GM11168 (cell line): ENCODE data around the gene NSD1.
"Not testable (repeated sequence)": the region's sequence is repeated elsewhere in the genome, so short reads cannot be mapped to it uniquely, and the experiment has no call there.

Experiments used
- in situ Hi-C: fragments of 300-500 bp; cut with MboI; formaldehyde crosslinking; loops from one replicate; pipeline ENCODE4 v1.12.0; 2022; ENCODE audit warnings: low sequenced_read_pairs; ENCODE audit not compliant: unreplicated experiment

The NSD1 gene

DNA sequence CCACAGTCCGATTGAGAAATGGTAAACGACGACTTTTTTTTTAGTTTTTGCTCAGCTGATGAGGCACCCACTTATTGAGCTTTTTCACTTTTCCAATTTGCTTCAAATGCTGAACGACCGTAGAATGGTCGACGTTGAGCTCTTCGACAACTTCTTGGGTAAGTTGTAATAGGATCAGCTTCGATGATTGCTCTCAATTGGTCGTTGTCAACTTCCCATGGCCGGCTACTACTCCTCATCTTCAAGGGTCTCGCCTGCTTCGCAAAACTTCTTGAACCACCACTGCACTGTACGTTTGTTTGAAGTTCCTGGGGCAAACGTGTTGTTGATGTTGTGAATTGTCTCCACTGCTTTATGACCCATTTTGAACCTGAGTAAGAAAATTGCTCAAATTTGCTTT, 35.7 kb downstream of the NSD1 start:
- in situ Hi-C loops = no loop called here

DNA sequence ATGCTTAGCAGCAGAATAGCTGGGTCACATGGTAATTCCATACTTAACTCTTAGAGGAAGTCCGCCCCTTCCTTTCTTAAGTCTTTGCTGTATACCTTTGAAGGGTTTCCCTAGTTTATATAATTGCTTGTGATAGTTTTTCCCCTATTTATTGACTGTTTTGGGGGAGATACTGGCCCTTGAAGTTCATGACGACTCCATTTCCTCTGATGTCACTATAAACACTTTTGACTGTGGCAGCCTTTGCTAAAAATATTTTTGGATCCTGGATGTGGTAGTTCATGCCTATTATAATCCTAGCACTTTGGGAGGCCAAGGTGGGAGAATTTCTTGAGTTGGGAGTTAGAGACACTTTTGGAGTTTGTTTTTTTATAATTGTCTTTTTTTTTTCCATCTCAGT, 38.4 kb downstream of the NSD1 start:
- in situ Hi-C loops = no loop called here

DNA sequence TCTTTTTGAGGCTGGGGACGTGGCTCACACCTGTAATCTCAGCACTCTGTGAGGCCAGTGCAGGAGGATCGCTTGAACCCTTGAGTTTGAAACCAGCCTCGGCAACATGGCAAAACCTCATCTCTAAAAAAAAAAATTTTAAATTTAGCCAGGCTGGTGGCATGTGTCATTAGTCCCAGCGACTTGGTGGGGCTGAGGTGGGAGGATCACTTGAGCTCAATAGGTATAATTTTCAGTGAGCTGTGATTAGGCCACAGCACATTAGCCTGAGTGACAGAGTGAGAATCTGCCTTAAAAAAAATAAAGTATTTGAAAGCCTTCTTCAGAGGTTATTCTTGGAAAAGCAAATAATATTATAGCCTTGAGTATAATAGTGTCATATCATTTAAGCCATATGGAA, 41.8 kb downstream of the NSD1 start:
- in situ Hi-C loops = no loop called here

DNA sequence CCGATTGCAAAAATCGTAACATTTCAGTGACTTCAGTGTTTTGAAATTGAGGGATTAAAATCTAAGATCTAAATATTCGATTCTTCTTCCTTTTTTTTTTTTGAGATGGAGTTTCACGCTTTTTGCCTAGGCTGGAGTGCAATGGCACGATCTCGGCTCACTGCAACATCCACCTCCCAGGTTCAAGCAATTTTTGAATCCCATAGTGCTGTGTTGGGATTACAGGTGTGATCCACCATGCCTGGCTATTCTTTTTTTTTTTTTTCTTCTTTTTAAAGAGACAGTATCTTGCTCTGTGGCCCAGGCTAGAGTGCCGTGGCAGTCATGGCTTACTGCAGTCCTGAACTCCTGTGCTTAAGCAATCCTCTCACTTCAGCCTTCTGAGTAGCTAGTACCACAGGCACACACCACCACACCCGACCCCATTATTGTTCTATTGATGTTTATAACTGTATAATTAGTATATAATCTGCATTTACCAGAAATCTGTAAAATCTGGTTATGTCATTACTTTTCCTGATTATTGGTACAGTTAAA, 42.7 kb downstream of the NSD1 start:
- in situ Hi-C loops = no loop called here

DNA sequence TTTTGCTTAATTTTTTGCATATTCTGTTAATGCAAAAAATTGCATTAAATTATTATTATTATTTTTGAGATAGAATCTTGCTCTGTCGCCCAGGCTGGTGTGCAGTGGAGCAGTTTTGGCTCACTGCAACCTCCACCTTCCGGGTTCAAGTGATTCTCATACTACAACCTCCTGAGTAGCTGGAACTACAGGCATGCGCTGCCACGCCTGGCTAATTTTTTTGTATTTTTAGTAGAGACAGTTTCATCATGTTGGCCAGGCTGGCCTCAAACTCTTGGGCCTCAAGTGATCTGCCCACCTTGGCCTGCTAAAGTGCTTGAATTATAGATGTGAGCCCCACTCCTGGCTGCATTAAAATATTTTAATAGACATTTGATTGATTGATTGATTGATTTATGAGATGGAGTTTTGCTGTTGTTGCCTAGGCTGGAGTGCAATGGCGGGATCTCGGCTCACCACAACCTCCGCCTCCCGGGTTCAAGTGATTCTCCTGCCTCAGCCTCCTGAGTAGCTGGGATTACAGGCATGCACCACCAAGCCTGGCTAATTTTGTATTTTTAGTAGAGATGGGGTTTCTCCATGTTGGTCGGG, 44.4 kb downstream of the NSD1 start:
- in situ Hi-C loops = not testable (repeated sequence)

DNA sequence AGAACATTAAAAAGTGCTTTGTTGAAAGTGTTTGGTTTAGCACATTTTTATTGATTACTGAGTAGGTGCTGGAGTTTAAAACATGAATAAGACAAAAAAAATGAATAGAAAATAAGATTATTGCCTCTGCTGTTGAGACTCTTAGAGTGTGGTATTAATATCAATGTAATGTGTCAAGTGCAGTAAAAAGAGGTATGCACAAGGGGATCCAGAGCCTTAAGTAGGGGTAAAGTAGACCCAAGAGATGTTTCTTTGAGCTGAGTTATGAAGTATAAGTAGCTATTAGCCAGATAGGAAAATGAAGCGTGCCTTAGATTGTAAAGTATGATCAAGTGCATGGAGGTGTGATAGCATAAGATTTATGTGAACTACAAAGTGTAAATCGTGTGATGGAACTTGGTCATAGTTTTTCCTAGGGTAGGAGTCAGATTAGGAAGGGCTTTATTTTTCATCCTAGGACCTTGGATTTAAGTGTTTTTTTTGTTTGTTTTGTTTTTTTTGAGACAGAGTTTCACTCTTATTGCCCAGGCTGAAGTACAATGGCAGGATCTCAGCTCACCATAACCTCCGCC, 45.2 kb downstream of the NSD1 start:
- in situ Hi-C loops = no loop called here

DNA sequence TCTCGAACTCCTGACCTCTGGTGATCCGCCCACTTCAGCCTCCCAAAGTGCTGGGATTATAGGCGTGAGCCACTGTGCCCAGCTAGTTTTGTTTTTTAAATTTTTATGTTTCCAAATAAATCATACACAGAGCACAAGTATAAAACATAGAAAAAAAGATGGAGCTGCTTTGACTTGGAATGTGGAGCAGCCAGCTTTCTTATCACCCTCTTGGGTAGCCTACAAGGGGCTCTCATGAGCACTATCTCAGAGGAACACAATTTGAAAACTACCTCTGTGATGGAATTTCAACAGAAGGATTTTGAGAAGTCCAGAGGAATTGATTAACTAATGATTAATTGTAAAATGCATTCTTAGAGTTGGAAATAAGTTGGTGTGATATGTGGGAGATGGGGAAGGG, 45.9 kb downstream of the NSD1 start:
- in situ Hi-C loops = no loop called here

DNA sequence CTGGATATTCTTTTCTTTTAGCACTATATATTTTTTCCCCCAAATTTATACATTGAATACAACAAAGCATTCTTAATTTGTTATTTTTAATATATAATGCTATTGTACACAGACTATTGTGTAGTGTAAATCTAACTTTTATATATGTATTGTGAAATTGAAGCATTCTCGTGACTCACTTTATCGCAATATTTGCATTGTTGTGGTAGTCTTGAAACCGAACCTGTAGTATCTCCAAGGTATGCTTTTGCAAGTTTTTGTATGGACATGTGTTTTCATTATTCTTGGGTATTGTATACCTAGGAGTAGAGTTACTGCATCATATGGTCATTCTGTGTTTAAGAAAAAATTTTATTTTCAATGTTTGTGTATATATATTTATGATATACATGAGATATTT, 49.6 kb downstream of the NSD1 start:
- in situ Hi-C loops = no loop called here

DNA sequence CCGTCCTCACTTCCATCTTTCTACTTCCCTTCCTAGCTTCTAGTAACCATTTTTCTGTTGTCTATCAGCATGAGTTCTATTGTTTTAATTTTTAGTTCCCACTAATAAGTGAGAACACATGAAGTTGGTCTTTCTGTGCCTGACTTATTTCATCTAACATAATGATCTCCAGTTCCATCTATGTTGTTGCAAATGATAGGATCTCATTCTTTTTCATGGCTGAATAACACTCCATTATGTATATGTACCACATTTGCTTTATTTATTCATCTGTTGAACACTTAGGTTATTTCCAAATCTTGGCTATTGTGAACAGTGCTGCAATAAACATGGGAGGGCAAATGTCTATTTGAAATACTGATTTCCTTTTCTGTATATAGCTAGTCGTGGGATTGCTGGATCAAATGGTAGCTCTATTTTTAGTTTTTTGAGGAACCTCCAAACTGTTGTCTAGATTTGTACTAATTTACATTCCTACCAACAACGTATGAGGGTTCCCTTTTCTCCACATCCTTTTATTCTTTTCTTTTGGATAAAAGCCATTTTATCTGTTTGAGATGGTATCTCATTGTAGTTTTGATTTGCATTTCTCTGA, 50.3 kb downstream of the NSD1 start:
- in situ Hi-C loops = no loop called here

DNA sequence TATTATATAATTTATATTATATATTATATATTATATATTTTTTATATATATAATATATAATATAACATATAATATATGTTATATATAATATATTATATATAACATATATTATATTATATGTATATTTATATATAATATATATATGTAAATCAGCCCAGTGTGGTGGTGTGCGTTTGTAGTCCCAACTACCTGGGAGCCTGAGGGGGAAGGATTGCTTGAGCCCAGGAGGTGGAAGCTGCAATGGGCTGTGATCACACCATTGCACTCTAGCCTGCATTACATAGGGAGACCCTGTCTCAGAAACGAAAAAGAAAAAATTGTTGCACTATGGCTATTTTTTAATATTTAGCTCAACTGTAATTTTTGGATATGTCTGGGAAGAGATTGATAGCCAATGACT, 52.4 kb downstream of the NSD1 start:
- in situ Hi-C loops = no loop called here

DNA sequence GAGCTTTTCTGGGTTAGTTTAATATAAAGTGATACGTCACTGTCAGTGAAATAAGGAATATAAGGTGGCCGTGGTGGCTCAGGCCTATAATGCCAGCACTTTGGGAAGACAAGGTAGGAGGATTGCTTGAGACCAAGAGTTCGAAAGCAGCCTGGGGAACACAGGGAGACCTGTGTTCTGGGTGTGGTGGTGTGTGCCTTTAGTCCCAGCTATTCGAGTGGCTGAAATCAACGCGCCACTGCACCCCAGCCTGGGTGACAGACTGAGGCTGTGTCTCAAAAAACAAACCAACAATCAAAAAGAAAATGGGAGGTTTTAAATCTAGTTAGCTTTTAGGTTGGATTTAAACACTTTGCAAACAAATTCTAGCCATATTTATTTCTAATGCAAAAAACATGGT, 53.1 kb downstream of the NSD1 start:
- in situ Hi-C loops = no loop called here

DNA sequence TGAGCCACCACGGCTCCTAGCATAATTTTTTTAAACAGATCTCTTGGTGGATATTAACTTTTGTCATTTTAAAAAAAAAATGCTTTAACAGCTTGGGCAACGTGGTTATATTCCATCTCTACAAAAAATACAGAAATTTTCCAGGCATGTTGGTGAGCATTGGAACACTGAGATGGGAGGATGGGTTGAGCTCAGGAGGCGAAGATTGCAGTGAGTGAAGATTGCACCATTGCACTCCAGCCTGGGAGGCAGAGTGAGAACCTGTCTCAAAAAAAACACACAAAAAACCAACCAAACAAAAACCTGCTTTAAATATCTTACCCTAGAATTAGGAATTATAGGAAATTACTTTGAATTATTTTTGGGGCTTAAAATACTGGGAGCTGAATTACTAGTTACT, 55.2 kb downstream of the NSD1 start:
- in situ Hi-C loops = no loop called here

DNA sequence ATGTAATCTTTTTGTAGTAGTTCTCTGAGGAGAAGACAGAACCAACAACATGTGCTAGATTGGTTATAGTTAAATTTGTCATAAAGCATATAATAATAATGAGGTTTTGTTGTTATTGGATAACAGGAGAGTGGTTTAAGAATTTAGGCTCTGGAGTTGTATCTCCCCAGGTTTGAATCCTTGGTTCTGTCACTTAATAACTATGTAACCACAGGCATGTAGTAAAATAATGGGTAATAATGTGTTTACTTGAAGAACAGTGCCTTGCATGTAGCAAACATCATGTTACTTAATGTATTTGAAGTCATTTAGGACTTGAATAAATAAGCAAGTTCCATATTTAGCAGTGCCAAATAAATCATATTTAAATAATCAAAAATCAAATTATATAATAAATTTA, 55.8 kb downstream of the NSD1 start:
- in situ Hi-C loops = no loop called here

DNA sequence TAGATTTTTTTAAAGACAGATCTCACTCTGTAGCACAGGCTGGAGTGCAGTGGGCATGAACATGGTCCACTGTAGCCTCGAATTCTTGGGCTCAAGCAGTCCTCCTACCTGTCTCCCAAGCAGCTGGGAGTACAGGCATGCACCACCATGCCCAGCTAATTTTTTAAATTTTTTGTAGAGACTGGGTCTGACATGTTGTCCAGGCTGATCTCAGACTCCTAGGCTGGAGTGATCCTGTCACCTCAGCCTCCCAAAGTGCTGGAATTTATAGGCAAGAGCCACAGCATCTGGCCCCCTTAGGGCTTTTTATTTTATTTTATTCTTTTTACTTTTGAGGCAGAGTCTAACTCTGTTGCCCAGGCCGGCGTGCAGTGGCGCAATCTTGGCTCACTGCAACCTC, 56.4 kb downstream of the NSD1 start:
- in situ Hi-C loops = no loop called here

DNA sequence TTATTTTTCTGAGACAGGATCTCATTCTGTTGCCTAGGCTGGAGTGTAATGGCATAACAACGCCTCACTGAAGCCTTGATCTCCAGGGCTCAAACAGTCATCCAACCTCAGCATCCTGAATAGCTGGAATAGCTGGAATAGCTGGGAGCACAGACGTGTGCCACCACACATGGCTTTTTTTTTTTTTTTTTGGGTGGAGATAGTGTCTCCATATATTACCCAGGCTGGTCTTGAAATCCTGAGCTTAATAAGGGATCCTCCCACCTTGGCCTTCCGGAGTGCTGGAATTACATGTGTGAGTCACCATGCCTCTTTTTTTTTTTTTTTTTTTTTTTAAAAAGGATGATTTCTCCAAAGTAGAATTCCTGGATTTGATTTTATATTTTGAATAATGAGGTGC, 60.7 kb downstream of the NSD1 start:
- in situ Hi-C loops = no loop called here

DNA sequence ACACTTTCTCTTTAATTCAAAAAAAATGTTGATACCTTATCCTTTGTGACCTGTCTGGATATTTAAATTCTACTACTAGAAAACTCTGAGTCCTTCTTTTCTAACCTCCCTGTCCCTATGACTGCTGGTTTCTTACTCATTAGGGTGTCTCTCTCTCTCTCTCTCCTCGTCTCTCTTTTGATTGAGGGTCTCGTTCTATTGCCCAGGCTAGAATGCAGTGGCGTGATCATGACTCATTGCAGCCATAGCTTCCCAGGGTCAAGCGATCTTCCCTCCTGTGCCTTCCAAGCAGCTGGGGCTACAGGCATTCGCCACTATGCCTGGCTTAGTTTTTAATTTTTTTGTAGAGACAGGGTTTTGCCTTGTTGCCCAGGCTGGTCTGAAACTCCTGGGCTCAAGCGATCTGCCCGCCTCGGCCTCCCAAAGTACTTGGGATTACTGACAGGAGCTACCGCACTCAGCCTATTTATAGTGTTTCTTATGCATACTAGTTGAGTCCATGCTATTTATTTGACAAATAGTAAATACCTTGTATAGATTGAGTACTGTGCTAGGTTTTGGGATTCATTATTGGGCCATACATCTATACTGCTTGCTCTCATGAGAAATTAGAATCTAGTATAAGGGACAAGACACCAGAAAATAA, 61.9 kb downstream of the NSD1 start:
- in situ Hi-C loops = no loop called here

DNA sequence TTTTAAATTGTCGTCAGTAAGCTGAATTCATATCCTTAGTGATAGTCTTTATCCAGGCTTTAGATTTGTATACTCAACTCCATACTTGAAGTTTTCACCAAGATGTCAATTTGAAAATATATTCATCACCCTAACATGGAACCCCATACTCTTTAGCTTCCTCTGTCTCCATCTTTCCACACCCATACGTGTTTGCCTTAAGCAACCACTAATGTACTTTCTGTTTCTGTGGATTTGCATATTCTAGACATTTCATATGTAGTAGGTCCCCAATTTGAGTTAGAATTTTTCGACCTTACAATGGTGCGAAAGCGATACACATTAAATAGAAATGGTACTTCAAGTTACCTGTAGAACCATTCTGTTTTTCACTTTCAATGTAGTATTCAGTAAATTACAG, 65.2 kb downstream of the NSD1 start:
- in situ Hi-C loops = no loop called here

DNA sequence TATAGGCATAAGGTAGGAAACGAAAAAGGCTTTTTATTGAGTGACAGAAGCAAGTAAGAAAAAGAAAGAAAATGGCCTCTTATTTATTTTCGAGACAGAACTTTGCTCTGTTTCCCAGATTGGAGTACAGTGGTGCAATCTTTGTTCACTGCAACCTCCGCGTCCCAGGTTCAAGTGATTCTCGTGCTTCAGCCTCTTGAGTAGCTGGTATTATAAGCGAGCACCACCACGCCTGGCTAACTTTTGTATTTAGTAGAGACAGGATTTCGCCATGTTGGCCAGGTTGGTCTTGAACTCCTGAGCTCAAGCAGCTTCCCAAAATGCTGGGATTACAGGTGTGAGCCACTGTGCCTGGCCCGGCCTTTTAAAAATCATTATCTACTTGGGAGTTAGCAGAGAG, 70.7 kb downstream of the NSD1 start:
- in situ Hi-C loops = no loop called here

DNA sequence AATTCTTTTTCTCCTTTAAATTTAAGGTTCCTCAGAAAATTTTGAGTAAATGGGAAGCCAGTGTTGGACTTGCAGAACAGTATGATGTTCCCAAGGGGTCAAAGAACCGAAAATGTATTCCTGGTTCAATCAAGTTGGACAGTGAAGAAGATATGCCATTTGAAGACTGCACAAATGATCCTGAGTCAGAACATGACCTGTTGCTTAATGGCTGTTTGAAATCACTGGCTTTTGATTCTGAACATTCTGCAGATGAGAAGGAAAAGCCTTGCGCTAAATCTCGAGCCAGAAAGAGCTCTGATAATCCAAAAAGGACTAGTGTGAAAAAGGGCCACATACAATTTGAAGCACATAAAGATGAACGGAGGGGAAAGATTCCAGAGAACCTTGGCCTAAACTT, 76.0 kb downstream of the NSD1 start:
- in situ Hi-C loops = no loop called here

DNA sequence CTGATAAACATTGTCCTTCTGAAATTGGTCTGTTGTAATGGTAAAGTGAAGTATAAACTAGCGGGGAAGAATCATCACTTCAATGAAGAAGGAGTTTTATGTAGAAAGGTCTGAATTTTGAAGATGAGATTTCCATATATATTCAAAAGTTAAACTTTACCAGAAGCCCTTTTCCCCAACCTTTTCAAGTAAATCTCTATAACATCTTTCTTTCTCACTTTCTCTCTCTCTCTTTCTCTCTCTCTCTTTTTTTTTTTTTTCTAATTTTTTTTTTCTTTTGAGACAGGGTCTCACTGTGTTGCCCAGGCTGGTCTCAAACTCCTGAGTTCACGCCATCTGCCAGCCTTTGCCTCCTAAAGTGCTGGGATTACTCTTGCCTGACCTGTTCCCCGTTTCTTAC, 78.7 kb downstream of the NSD1 start:
- in situ Hi-C loops = no loop called here

DNA sequence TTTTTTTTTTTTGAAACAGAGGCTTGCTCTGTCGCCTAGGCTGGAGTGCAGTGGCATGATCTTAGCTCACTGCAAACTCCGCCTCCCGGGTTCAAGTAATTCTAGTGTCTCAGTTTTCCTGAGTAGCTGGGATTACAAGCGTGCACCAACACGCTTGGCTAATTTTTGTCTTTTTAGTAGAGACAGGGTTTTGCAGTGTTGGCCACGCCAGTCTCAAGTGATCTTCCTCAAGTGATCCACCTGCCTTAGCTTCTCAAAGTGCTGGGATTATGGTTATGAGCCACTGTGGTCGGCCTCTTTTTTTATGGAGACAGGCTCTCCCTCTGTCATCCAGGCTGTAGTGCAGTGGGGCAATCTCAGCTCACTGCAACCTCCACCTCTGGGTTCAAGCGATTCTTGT, 87.0 kb downstream of the NSD1 start:
- in situ Hi-C loops = no loop called here

DNA sequence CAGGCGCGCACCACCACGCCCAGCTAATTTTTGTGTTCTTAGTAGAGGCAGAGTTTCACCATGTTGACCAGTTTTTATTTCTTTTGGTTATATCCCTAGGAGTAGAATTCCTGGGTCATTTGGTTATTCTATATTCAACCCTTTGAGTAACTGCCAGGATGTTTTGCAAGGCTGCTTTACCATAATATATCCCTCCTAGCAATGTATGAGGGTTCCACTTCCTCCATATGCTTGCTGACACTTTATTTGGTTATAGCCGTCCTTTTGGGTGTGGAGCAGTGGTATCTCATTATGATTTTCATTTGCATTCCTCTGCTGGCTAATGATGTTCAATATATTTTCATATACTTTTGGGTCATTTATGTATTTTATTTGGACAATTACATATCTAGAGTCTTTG, 88.7 kb downstream of the NSD1 start:
- in situ Hi-C loops = no loop called here
